Measurements from ENCODE around the gene E2F6. TPM values are rescaled to one million over a fixed set of nuclear protein-coding genes. Genes with fewer than 3 reads are reported as not detected.

E2F6 gene
- total RNA-seq: 8.6 and 10.2 TPM in 2 replicates

GRCh38 chr2:11465485-11466306 is at the start of gene E2F6:
Gene E2F6 (minus strand): TSS chr2:11466161. CDS start chr2:11465879, 282 bp downstream.

Other genes starting within 250 kb of the E2F6 start
- 27.5 and 41.0 TPM in 2 replicates for gene ROCK2, start 121.5 kb downstream of the E2F6 start, total RNA-seq
- gene GREB1, start 67.9 kb upstream of the E2F6 start, total RNA-seq: under 0.01 and 0.22 TPM in 2 replicates
- not detected in 2 replicates for gene NTSR2, start 204.0 kb upstream of the E2F6 start, total RNA-seq

All from placental epithelial cell (primary cell).